ENCODE measurements around the gene BMPR1B.

GRCh38 chr4:94920369-94920768 lies 162.6 kb downstream of the BMPR1B start:
- TF ChIP-seq CTCF (IDR thresholded peaks at IDR 0.05; ENCODE audit: poor library complexity) (no peak), EZH2 (IDR thresholded peaks at IDR 0.05; ENCODE audit: borderline replicate concordance) (no peak), EZH2phosphoT487 (IDR thresholded peaks at IDR 0.05; ENCODE audit: low read depth, severe bottlenecking, unreplicated experiment) (no peak)

All from hepatocyte (in vitro differentiated cells).